Stimulated activated CD4-positive, alpha-beta T cell treated with anti-CD3 and anti-CD28 coated beads, Interleukin-15, amount 100 ng/mL, for 48 hours (primary cell): ENCODE results near the gene GARIN5B.
"Not testable (repeated sequence)": the region's sequence is repeated elsewhere in the genome, so short reads cannot be mapped to it uniquely, and the experiment has no call there.

Experiments used
- DNase-seq, 2 donors: peaks; one replicate each; pipeline ENCODE4 v3.0.0-alpha.2; 2020; ENCODE audit warnings: low read depth in 2 of 2

GARIN5B gene

DNA sequence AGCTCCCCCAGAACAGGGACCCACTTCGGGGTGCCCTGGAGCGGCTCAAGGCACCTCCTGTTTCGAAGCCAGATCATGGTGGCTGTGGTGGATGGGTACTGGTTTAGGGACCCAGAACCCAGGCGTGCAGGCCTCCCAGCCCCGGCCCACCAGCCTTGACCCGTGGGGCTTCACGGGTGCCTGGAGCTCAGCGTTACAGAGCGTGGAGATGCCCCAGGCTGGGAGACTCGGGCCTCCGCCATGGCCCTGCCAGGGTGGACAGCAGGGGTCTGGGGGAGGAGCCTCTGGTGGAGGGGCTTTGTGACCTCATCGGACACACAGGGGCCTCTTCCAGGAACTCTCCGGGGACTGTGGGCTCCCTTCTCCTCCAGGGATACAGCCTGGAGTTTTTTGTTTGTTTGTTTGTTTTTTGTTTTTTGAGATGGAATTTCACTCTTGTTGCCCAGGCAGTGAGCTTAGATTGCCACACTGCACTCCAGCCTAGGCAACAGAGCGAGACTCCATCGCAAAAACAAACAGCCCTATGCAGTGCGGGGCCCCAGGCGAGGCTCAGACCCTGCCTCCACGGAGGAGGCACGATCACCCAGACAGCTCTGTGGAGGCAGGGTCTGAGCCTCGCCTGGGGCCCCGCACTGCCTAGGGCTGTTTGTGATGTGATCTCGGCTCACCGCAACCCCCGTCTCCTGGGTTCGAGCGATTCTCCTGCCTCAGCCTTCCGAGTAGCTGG lies at the start of gene GARIN5B:
Gene GARIN5B, minus strand, starts transcription at position 271 of the 727 bp plus-strand sequence. Its CDS starts 194 bp downstream, at position 77.
- no peak for DNase-seq

GRCh38 chr19:55410168-55410567 lies 47.1 kb upstream of the GARIN5B start:
- DNase-seq, result no peak

DNA sequence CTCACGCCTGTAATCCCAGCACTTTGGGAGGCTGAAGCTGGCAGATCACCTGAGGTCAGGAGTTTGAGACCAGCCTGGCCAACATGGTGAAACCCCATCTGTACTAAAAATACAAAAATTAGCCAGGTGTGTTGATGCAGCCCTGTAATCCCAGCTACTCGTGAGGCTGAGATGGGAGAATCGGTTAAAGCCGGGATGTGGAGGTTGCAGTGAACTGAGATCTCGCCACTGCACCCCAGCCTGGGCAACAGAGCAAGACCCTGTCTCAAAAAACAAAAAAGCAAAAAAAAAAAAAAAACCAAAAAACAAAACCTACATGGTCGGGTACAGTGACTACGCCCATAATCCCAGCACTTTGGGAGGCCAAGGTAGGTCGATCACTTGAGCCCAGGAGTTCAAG lies 46.1 kb upstream of the GARIN5B start:
- DNase-seq, result not testable (repeated sequence)

GRCh38 chr19:55408533-55408872 lies 45.4 kb upstream of the GARIN5B start:
- no peak for DNase-seq

DNA sequence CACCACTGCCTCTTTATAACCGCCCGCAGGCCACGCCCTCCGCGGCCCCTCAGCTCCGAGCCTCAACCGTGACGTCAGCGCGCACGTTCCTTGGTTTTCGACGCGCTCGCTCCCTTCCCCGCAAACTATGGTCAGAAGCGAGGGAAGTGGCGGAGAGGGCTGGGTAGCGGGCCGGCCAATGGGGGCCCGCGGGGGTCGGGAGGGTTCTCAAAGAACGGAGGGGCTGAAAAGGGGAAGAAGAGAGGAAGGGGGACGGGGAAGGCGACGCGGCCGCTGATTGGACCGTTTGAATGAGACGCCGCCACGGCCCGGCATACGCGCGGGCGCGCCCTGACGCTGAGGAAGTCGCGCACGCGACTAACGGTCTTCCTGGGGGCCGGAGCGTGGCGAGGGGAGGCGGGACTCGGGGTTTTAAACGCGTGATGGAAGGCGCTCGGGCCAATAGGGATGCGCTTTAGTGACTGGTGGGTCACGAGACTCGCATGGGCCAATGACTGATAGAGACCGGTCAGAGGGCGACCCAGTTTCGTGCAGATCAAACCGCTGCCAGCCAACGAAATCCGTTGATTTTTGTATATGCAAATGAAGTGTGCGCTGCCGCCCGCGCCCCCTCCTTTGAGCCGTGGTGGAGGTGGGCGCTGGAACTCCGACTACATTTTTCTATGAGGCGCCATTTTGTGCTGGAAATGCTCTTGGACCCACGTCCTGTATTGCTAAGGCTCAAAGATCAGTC lies 44.9 kb upstream of the GARIN5B start:
- peak; percentile 94 to 95 for DNase-seq

GRCh38 chr19:55407550-55407799 lies 44.4 kb upstream of the GARIN5B start, which contains the start of gene UBE2S:
Gene UBE2S, minus strand, starts transcription at chr19:55407788. Its CDS starts 199 bp downstream, at chr19:55407589.
- not testable (repeated sequence) for DNase-seq

DNA sequence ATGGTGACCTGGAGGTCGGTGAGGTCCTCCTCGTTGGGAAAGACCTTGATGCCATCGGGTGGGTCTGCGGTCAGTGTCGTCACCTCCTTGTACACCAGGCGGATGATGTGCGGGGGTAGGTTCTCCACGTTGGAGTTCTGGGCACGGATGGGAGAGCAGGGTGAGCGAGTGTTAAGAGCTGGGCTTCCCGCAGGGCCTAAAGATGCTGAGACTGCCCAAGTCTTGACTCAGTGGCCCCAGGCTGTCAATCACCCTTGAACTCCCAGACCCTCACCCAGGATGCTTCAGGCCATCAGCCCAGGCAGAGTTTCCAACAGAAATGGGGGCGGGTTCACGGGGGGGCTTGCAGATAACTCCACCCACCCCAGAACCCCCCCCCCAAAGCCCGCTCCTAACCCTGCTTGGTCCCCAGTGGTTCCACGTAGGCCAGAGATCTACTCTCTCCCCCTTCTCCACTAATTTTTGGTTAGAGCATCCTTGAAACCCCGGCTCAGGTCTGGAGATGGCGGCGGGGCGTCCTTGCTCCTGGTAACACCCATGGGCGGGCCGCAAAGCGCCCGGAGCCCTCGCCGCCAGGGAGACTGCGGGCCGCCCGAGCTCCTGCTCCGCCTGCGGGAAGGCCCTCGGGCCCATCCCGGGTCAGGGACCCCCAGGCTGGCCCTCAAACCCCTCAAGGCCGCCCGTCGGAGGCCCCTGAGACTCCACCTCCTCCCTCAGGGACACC lies 43.9 kb upstream of the GARIN5B start:
- no peak for DNase-seq

GRCh38 chr19:55406091-55406825 lies 43.2 kb upstream of the GARIN5B start:
- no peak for DNase-seq

DNA sequence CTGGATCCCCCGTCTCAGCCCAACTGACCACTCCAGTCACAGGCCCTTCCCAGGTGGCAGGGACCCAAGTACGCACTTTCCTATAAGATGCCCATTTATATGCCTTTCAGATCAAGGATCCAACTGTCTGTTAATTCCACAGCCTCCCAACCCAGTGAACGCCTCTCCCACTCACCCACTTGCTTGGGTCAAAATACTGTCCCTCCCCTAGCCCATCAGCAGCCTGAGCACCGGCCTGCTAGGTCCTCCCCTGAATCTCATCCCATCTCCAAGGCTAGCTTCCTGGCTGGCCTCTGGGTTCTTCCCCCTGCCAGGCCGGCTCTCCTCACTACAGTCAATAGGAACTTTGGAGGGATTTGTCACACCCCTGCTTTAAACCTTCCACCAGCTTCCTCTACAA lies 42.6 kb upstream of the GARIN5B start:
- no peak for DNase-seq

DNA sequence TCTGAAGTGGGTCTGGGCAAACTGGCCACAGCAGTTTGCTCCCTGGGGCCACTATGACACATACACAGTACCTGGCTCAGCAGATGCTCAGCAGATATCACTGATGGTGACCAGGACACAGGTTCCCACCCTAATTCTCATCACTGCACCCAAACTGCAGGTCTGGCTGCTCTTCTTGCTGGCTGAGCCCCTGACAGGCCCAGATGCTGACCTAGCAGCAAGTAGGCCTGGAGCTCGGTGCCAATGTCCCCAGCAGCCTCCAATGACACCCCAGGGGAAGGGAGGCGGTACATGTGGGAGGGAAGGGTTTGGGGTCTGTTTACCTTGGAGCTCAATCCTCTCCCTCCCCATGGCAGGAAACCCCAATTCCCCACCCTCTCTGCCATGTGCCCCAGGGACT lies 39.4 kb upstream of the GARIN5B start:
- no peak for DNase-seq

DNA sequence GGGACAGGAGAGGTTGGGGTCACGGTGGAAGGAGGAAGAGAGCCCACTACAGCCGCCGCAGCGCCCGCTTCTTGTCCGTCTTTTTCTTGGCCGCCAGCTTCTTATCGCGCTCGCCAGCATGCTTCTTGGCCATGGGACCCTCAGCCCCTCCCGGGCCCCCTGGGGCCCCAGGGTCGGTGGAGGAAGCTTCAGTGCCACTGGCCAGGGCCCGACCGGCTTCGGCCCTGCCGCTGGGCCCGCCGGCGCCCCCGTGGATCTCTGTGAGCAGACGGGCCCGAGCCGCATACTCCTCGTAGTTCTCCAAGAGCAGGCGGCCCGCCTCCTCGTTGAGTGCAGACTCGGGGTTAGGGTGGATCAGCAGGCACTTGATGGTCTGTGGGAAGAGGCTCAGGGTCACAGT lies 38.3 kb upstream of the GARIN5B start:
- DNase-seq, result not testable (repeated sequence)

- no peak for DNase-seq
Measured at GRCh38 chr19:55400281-55401087, 37.4 kb upstream of the GARIN5B start.

DNA sequence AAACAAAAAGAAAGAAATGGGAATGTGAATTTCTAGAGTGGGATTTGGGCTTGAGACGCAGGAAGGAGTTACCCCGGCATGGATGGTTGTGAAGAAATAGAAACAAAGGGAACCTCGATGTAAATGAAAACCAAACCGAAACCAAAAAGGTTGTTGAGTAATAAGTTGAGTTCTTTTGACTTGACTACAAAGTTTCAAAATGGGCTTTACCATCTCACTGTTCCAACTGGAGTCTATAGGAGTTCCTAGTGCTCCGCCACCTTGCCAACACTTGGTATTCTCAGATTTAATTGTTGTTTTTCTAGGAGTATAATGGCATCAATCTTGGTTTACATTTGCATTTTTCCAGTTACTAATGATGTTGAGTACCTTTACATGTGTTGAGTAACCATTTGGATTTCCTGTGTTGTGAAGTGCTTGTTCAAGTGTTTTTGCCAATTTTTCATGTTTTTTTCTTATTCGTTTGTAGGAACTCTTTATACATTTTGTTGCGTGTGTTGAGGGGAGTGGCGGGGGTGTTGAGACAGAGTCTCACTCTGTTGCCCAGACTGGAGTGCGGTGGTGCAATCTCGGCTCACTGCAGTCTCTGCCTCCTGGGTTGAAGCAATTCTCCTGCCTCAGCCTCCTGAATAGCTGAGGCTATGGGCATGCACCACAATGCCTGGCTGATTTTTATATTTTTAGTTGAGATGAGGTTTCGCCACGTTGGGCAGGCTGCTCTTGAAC lies 35.3 kb upstream of the GARIN5B start:
- DNase-seq, result no peak

DNA sequence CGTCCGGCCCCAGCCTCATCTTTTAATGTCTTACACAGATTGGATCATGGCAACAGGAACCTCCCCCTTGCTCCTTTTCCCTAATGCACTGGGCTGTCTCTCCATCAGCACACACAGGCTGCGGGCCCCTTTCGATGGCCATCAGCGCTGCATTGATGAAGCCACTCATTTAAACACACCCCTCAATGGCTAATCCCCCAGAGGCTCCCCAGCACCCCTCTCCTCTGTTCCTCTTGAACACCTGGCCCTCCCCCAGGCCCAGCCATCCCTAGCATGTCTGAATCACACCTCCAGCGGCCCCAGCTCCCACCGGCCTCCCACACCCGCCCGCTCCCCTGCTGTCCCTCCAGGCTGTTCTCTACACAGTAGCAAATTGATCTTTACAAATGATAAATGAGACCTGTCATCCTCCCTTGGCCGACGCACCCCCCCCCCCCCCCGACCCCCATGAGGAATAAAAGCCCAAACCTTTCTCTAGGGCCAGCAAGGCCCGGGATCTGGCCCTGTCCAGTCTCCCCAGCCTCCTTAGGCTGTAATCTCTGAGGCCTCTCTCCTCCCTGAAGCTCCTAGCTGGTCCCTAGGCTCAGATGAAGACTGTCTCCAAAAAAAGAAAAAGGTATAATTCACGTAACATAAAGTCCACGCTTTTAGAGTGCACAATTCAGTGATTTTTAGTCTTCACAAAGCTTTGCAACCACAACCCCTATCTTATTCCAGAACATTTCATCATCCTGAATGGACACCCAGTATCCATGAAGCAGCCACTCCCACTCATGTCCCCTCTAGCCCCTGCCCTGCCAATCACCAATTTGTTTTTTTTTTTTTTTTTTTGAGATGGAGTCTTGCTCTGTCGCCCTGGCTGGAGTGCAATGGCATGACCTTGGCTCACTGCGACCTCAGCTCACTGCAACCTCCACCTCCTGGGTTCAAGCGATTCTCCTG lies 30.0 kb upstream of the GARIN5B start:
- no peak for DNase-seq

DNA sequence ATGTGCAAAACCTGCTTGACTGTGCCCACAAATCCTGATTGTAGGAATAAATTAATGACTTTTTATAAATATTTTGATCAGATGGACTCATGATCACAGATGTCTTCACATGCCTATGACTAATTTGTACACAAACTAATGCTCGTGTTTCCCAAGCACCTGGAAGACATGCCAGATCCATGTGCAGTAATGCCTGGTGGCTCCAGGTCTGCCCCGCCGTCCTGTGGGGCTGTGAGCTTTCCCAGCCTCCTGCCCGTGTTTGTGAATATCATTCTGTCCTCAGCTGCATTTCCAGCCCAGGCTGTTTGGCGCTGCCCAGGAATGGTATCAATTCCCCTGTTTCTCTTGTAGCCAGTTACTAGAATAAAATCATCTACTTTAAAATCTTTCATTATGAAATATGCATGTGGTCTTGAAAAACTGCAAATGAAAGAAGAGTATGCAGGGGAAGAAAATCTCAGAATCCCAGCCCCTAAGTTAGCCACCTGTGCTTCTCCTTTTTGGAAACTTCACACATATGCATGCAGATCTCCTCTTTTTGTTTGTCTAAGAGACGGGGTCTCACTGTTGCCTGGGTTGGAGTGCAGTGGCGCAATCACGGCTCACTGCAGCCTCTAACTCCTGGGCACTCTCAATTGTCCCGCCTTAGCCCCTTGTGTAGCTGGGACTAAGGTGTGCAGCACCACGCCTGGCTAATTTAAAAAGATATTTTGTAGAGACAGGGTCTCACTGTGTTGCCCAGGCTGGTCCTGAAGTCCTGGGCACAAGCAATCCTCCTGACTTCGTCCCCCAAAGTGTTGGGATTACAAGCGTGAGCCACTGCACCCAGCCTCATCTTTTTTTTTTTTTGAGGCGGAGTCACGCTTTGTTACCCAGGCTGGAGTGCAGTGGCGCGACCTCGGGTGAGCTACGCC lies 28.9 kb upstream of the GARIN5B start:
- no peak for DNase-seq

- no peak for DNase-seq
Measured at GRCh38 chr19:55391191-55391670, 28.2 kb upstream of the GARIN5B start.

- no peak for DNase-seq
Measured at GRCh38 chr19:55390461-55390880, 27.4 kb upstream of the GARIN5B start.
